Erythroblast (primary cell): Measurements from ENCODE around the gene PAQR8.

ENCODE experiments used
- GATA1 ChIP-seq: IDR thresholded peaks from 2 replicates; pipeline ENCODE4 v1.6.1; 2011; ENCODE audit warnings: low read depth, mild to moderate bottlenecking, control low read depth, low read length, moderate library complexity
- POLR2A ChIP-seq: IDR thresholded peaks from 2 replicates; pipeline ENCODE4 v1.6.1; 2011; ENCODE audit warnings: mild to moderate bottlenecking, low read length

- TF ChIP-seq POLR2A = no peak
- no peak for TF ChIP-seq GATA1
Measured at GRCh38 chr6:52400313-52401041, 38.5 kb downstream of the PAQR8 start.
